Spleen (tissue), 7 donors: Measurements from ENCODE around the gene ABCF1.
"Not testable (repeated sequence)": the region's sequence is repeated elsewhere in the genome, so short reads cannot be mapped to it uniquely, and the experiment has no call there.

Experiments
- CTCF ChIP-seq, 11 experiments: fragments of 200-600 bp in 7 of 11; fragments of 450-650 bp in 4 of 11; sonication (generic) in 4 of 11; IDR thresholded peaks in 8 of 11; conservative IDR thresholded peaks in 3 of 11; 1 replicate in 7 of 11; 2 replicates in 4 of 11; pipeline versions ENCODE4 v1.4.0 to v1.8.0; 2016 to 2021; ENCODE audit warnings: antibody characterized with exemption in 11 of 11, inconsistent platforms in 4 of 11, mild to moderate bottlenecking in 1 of 11
- POLR2A ChIP-seq, 3 donors: fragments of 450-650 bp; IDR thresholded peaks; one replicate each; pipeline ENCODE4 v1.5.1; 2017; ENCODE audit warnings: antibody characterized with exemption in 3 of 3, mild to moderate bottlenecking in 1 of 3
- POLR2AphosphoS5 ChIP-seq, 3 donors: sonication (generic); formaldehyde crosslinking; IDR thresholded peaks; one replicate each; pipeline ENCODE4 v1.5.1; 2017; ENCODE audit warnings: antibody characterized with exemption in 3 of 3
- donor health status: DM: no; HTN: no; CAD: no; lungs with moderate emphysema.
- donor health status: DM: no; HTN: no; CAD: no.
- donor health status: DM: no; HTN: no; CAD: no.

GRCh38 chr6:30597315-30598144 is 26.3 kb downstream of the ABCF1 start:
- peak in 2 of 3 donors; percentile 6 to 74 for TF ChIP-seq POLR2AphosphoS5 (IDR thresholded peaks at IDR 0.05)
- peak; percentile 70 to 93 (median 86) for TF ChIP-seq CTCF (IDR thresholded peaks at IDR 0.05 in 8 of 11, conservative IDR thresholded peaks at IDR 0.05 in 3 of 11)
- not testable (repeated sequence) for TF ChIP-seq POLR2A (IDR thresholded peaks at IDR 0.05)
